OCI-LY1 (cell line): ENCODE data around the gene KIAA0232.

Source experiments
- CTCF ChIP-seq: fragments of 200-600 bp; sonication (generic), shearing (Covaris generic); IDR thresholded peaks from 2 replicates; pipeline ENCODE4 v1.5.1; 2017; ENCODE audit warnings: mild to moderate bottlenecking, antibody characterized with exemption, low read length, moderate library complexity, mixed read lengths
- EZH2 ChIP-seq: fragments of 200-600 bp; sonication (generic), shearing (Covaris generic); IDR thresholded peaks from 2 replicates; pipeline ENCODE4 v1.8.0; 2017; ENCODE audit warnings: borderline replicate concordance, mixed run types, mild to moderate bottlenecking, antibody characterized with exemption, low read length, moderate library complexity, mixed read lengths

- no peak for TF ChIP-seq CTCF
- no peak for TF ChIP-seq EZH2
Observed at GRCh38 chr4:6868386-6868785, 85.9 kb downstream of the KIAA0232 start.
